Tibial nerve (tissue), 4 donors: ENCODE measurements around the gene ITIH3. TPM values are rescaled to one million over a fixed set of nuclear protein-coding genes. Genes with fewer than 3 reads are reported as not detected.

Experiments used
- DNase-seq, 2 donors: peaks; one replicate each; pipeline ENCODE4 v3.0.0-alpha.2; 2019; ENCODE audit warnings: low spot score in 2 of 2
- H3K27ac ChIP-seq, 4 donors: fragments of 200-600 bp; sonication (generic) in 3 of 4; one replicate each; pipeline ENCODE4 v1.5.1; 2017 to 2019; ENCODE audit warnings: mild to moderate bottlenecking in 1 of 4
- H3K27me3 ChIP-seq, 2 donors: fragments of 200-600 bp; sonication (generic) in 1 of 2; one replicate each; pipeline versions ENCODE4 v1.5.1 to v1.6.0; 2017 to 2019
- H3K36me3 ChIP-seq, 3 donors: fragments of 200-600 bp; sonication (generic); one replicate each; pipeline ENCODE4 v1.5.1; 2018 to 2019
- H3K4me1 ChIP-seq, 4 donors: fragments of 200-600 bp; sonication (generic) in 3 of 4; one replicate each; pipeline ENCODE4 v1.5.1; 2017 to 2019
- H3K4me3 ChIP-seq, 4 donors: fragments of 200-600 bp; sonication (generic) in 3 of 4; one replicate each; pipeline ENCODE4 v1.5.1; 2017 to 2019; ENCODE audit warnings: mild to moderate bottlenecking in 1 of 4, moderate library complexity in 1 of 4
- H3K9me3 ChIP-seq, 4 donors: fragments of 200-600 bp; sonication (generic) in 3 of 4; one replicate each; pipeline ENCODE4 v1.5.1; 2017 to 2019
- CTCF ChIP-seq, 5 experiments: fragments of 200-600 bp in 3 of 5; fragments of 450-650 bp in 2 of 5; sonication (generic) in 3 of 5; IDR thresholded peaks; one replicate each; pipeline ENCODE4 v1.5.1; 2016 to 2019; ENCODE audit warnings: antibody characterized with exemption in 5 of 5, mild to moderate bottlenecking in 3 of 5, moderate library complexity in 2 of 5
- EP300 ChIP-seq, 2 donors: sonication (generic); formaldehyde crosslinking; IDR thresholded peaks; one replicate each; pipeline ENCODE4 v1.6.1; 2017; ENCODE audit warnings: antibody characterized with exemption in 2 of 2, mild to moderate bottlenecking in 1 of 2
- POLR2A ChIP-seq, 2 donors: fragments of 450-650 bp; IDR thresholded peaks; one replicate each; pipeline ENCODE4 v1.6.1; 2017; ENCODE audit warnings: antibody characterized with exemption in 2 of 2, mild to moderate bottlenecking in 2 of 2, moderate library complexity in 2 of 2
- WGBS, 2 donors: methylation state at CpG; one replicate each; pipeline ENCODE4 v1.1.5; 2018; 5-methylcytosine and 5-hydroxymethylcytosine counted together
- total RNA-seq, 4 donors: library from RNA; depleted of rRNA; stranded (reverse); fragments of >200 nt; gene quantifications; one replicate each; pipeline ENCODE4 v1.1.0, GENCODE V29; 2016

Gene ITIH3
- total RNA-seq, 4 donors from 2014 or later = 9.4 to 29.6 (median 20.1) TPM

GRCh38 chr3:52845691-52846431 is 51.3 kb downstream of the ITIH3 start:
- Histone ChIP-seq H3K27ac (peak overlapping the region; percentile 46 to 89 (median 78)), H3K36me3 (peaks cover 0 to 70% (median 6%) of the 10 kb centered on the region in 3 donors), H3K9me3 (no peaks in the 10 kb centered on the region), H3K4me1 (peaks cover 0 to 41% (median 9%) of the 10 kb centered on the region in 4 donors), H3K27me3 (no peaks in the 10 kb centered on the region), H3K4me3 (no peak overlapping the region)
- TF ChIP-seq POLR2A (IDR thresholded peaks at IDR 0.05) = no peak
- no peak for TF ChIP-seq EP300 (IDR thresholded peaks at IDR 0.05)
- peak in 4 of 5 experiments; percentile 19 to 54 (median 44) for TF ChIP-seq CTCF (IDR thresholded peaks at IDR 0.05)
- WGBS, 2 donors = 58 to 68% methylated on average over 7 of the region's 7 CpGs
- DNase-seq = no peak

- TF ChIP-seq POLR2A (IDR thresholded peaks at IDR 0.05) (no peak), CTCF (IDR thresholded peaks at IDR 0.05) (no peak), EP300 (IDR thresholded peaks at IDR 0.05) (peak in 1 of 2 donors; percentile 48)
- Histone ChIP-seq H3K4me1 (peaks cover 0 to 41% (median 9%) of the 10 kb centered on the region in 4 donors), H3K27ac (peak overlapping the region in 2 of 4 donors; percentile 85 to 89), H3K9me3 (no peaks in the 10 kb centered on the region), H3K36me3 (peaks cover 0 to 70% (median 6%) of the 10 kb centered on the region in 3 donors), H3K27me3 (no peaks in the 10 kb centered on the region), H3K4me3 (no peak overlapping the region)
- DNase-seq = no peak
- WGBS, 2 donors = 71 to 78% methylated on average over 15 of the region's 15 CpGs
Measured at GRCh38 chr3:52846432-52846965, 51.9 kb downstream of the ITIH3 start.

- peak overlapping the region in 1 of 4 donors; percentile 85 for H3K27ac ChIP-seq
- H3K4me3 ChIP-seq = no peak overlapping the region
- DNase-seq = no peak
- H3K9me3 ChIP-seq = no peaks in the 10 kb centered on the region
- WGBS, 2 donors = 91 to 97% methylated on average over 6 of the region's 6 CpGs
- TF ChIP-seq EP300 (IDR thresholded peaks at IDR 0.05) (no peak), CTCF (IDR thresholded peaks at IDR 0.05) (no peak), POLR2A (IDR thresholded peaks at IDR 0.05) (no peak)
- no peaks in the 10 kb centered on the region for H3K27me3 ChIP-seq
- H3K36me3 ChIP-seq = peaks cover 0 to 71% (median 6%) of the 10 kb centered on the region in 3 donors
- peaks cover 0 to 41% (median 9%) of the 10 kb centered on the region in 4 donors for H3K4me1 ChIP-seq
Measured at GRCh38 chr3:52847241-52847640, 52.6 kb downstream of the ITIH3 start.

- Histone ChIP-seq H3K9me3 (no peaks in the 10 kb centered on the region), H3K4me3 (no peak overlapping the region), H3K27me3 (no peaks in the 10 kb centered on the region), H3K27ac (peak overlapping the region in 1 of 4 donors; percentile 85), H3K36me3 (peaks cover 0 to 71% (median 6%) of the 10 kb centered on the region in 3 donors), H3K4me1 (peaks cover 0 to 41% (median 9%) of the 10 kb centered on the region in 4 donors)
- TF ChIP-seq EP300 (IDR thresholded peaks at IDR 0.05) (no peak), POLR2A (IDR thresholded peaks at IDR 0.05) (no peak), CTCF (IDR thresholded peaks at IDR 0.05) (no peak)
- no peak for DNase-seq
- 89 to 90% methylated on average over 7 of the region's 7 CpGs for WGBS, 2 donors
Measured at GRCh38 chr3:52847726-52848125, 53.1 kb downstream of the ITIH3 start.

- H3K27ac ChIP-seq = peak overlapping the region in 2 of 4 donors; percentile 63 to 85
- WGBS, 2 donors = 82 to 93% methylated on average over 6 of the region's 7 CpGs
- no peaks in the 10 kb centered on the region for H3K9me3 ChIP-seq
- peaks cover 0 to 72% (median 11%) of the 10 kb centered on the region in 3 donors for H3K36me3 ChIP-seq
- no peaks in the 10 kb centered on the region for H3K27me3 ChIP-seq
- H3K4me3 ChIP-seq = no peak overlapping the region
- TF ChIP-seq POLR2A (IDR thresholded peaks at IDR 0.05) = no peak
- TF ChIP-seq CTCF (IDR thresholded peaks at IDR 0.05) = no peak
- TF ChIP-seq EP300 (IDR thresholded peaks at IDR 0.05) = no peak
- peak in 1 of 2 donors; percentile 27 for DNase-seq
- H3K4me1 ChIP-seq = peaks cover 0 to 32% (median 9%) of the 10 kb centered on the region in 4 donors
Measured at GRCh38 chr3:52848617-52849016, 54.0 kb downstream of the ITIH3 start.
